H9 (cell line): Measurements from ENCODE around the gene ART4. TPM values are rescaled to one million over a fixed set of nuclear protein-coding genes. Genes with fewer than 3 reads are reported as not detected.

Experiments
- DNase-seq: peaks from one replicate; pipeline ENCODE4 v3.0.0-alpha.2; 2017
- H2AFZ ChIP-seq: one replicate; pipeline ENCODE4 v1.6.1; 2013; ENCODE audit warnings: mild to moderate bottlenecking, low read length, control low read depth, moderate library complexity
- H2AK5ac ChIP-seq: 2 replicates; pipeline ENCODE4 v1.6.1; 2013; ENCODE audit warnings: low read length, control low read depth, mixed read lengths; ENCODE audit not compliant: insufficient read length
- H2BK120ac ChIP-seq: one replicate; pipeline ENCODE4 v1.6.1; 2013; ENCODE audit warnings: low read depth, mild to moderate bottlenecking, low read length, control low read depth, inconsistent platforms; ENCODE audit not compliant: poor library complexity, severe bottlenecking
- H2BK12ac ChIP-seq: 2 replicates; pipeline ENCODE4 v1.6.1; 2013; ENCODE audit warnings: low read length, control low read depth, mixed read lengths, low read depth; ENCODE audit not compliant: insufficient read length
- H2BK15ac ChIP-seq: 2 replicates; pipeline ENCODE4 v1.6.1; 2013; ENCODE audit warnings: low read depth, low read length, control low read depth
- H2BK20ac ChIP-seq: one replicate; pipeline ENCODE4 v1.6.1; 2013; ENCODE audit warnings: low read depth, mild to moderate bottlenecking, low read length, control low read depth, inconsistent platforms; ENCODE audit not compliant: poor library complexity, severe bottlenecking
- H2BK5ac ChIP-seq: 2 replicates; pipeline ENCODE4 v1.6.1; 2013; ENCODE audit warnings: low read length, control low read depth, mixed read lengths; ENCODE audit not compliant: insufficient read length
- H3K14ac ChIP-seq: 2 replicates; pipeline ENCODE4 v1.6.1; 2013; ENCODE audit warnings: low read length, control low read depth; ENCODE audit not compliant: insufficient read depth
- H3K18ac ChIP-seq: 2 replicates; pipeline ENCODE4 v1.6.1; 2013; ENCODE audit warnings: low read depth, mild to moderate bottlenecking, mixed read lengths, low read length, control low read depth; ENCODE audit not compliant: insufficient read length
- H3K23ac ChIP-seq: 2 replicates; pipeline ENCODE4 v1.6.1; 2013; ENCODE audit warnings: low read length, control low read depth, mixed read lengths, low read depth; ENCODE audit not compliant: insufficient read length
- H3K23me2 ChIP-seq: 2 replicates; pipeline ENCODE4 v1.6.1; 2013; ENCODE audit warnings: low read depth, mild to moderate bottlenecking, mixed read lengths, low read length, control low read depth; ENCODE audit not compliant: insufficient read length, poor library complexity, severe bottlenecking
- H3K27ac ChIP-seq: 2 replicates; pipeline ENCODE4 v1.5.1; 2013; ENCODE audit warnings: low read length, control low read depth, mixed read lengths, low read depth; ENCODE audit not compliant: insufficient read length
- H3K27me3 ChIP-seq: 2 replicates; pipeline ENCODE4 v1.6.1; 2013; ENCODE audit warnings: low read length, control low read depth, inconsistent platforms; ENCODE audit not compliant: insufficient read depth
- H3K4ac ChIP-seq: 2 replicates; pipeline ENCODE4 v1.6.1; 2013; ENCODE audit warnings: low read depth, mild to moderate bottlenecking, control low read depth, inconsistent platforms, low read length, moderate library complexity
- H3K4me1 ChIP-seq: 2 replicates; pipeline ENCODE4 v1.6.1; 2013; ENCODE audit warnings: low read length, control low read depth, inconsistent platforms; ENCODE audit not compliant: insufficient read depth
- H3K4me2 ChIP-seq: 2 replicates; pipeline ENCODE4 v1.6.1; 2013; ENCODE audit warnings: low read length, control low read depth, mixed read lengths; ENCODE audit not compliant: insufficient read length, insufficient read depth
- H3K56ac ChIP-seq: 2 replicates; pipeline ENCODE4 v1.6.1; 2013; ENCODE audit warnings: low read depth, mild to moderate bottlenecking, mixed read lengths, low read length, control low read depth; ENCODE audit not compliant: insufficient read length
- H3K79me1 ChIP-seq: 2 replicates; pipeline ENCODE4 v1.6.1; 2013; ENCODE audit warnings: low read depth, mild to moderate bottlenecking, moderate library complexity, low read length, control low read depth, inconsistent platforms; ENCODE audit not compliant: insufficient read depth, poor library complexity, severe bottlenecking
- H3K79me2 ChIP-seq: 2 replicates; pipeline ENCODE4 v1.6.1; 2013; ENCODE audit warnings: low read length, control low read depth, inconsistent platforms; ENCODE audit not compliant: insufficient read depth
- H3K9ac ChIP-seq: 2 replicates; pipeline ENCODE4 v1.6.1; 2013; ENCODE audit warnings: low read length, control low read depth, mixed read lengths; ENCODE audit not compliant: insufficient read length; ENCODE audit errors: extremely low read depth
- H3K9me3 ChIP-seq: one replicate; pipeline ENCODE4 v1.6.1; 2013; ENCODE audit warnings: low read depth, low read length, inconsistent platforms; ENCODE audit not compliant: control insufficient read depth
- H3T11ph ChIP-seq: one replicate; pipeline ENCODE4 v1.6.1; 2013; ENCODE audit warnings: mild to moderate bottlenecking, low read length, control low read depth, inconsistent platforms
- H4K20me1 ChIP-seq: one replicate; pipeline ENCODE4 v1.6.1; 2013; ENCODE audit not compliant: control insufficient read depth, insufficient read length, insufficient read depth
- H4K5ac ChIP-seq: 2 replicates; pipeline ENCODE4 v1.6.1; 2013; ENCODE audit warnings: low read depth, mild to moderate bottlenecking, mixed read lengths, low read length, control low read depth; ENCODE audit not compliant: insufficient read length
- H4K8ac ChIP-seq: replicated peaks from 2 replicates; pipeline ENCODE4 v1.6.1; 2013; ENCODE audit warnings: low read length, control low read depth, mixed read lengths, low read depth; ENCODE audit not compliant: insufficient read length
- H4K91ac ChIP-seq: 2 replicates; pipeline ENCODE4 v1.6.1; 2013; ENCODE audit warnings: low read depth, mild to moderate bottlenecking, moderate library complexity, mixed read lengths, low read length, control low read depth; ENCODE audit not compliant: insufficient read length
- H3K27ac Mint-ChIP-seq, 3 experiments: 2 replicates in 2 of 3; 3 replicates in 1 of 3; pipeline ENCODE4 v1.8.0; 2020 to 2021; ENCODE audit warnings: mixed read lengths in 3 of 3, mild to moderate bottlenecking in 1 of 3, moderate library complexity in 1 of 3
- H3K27me3 Mint-ChIP-seq: 2 replicates; pipeline ENCODE4 v1.8.0; 2021; ENCODE audit warnings: low read depth, mild to moderate bottlenecking, moderate library complexity, mixed read lengths
- H3K36me3 Mint-ChIP-seq, 3 experiments: 2 replicates in 2 of 3; 3 replicates in 1 of 3; pipeline ENCODE4 v1.8.0; 2020 to 2021; ENCODE audit warnings: low read depth in 3 of 3, mixed read lengths in 3 of 3; ENCODE audit not compliant: insufficient read depth in 1 of 3
- H3K4me1 Mint-ChIP-seq, 2 experiments: 2 replicates each; pipeline ENCODE4 v1.8.0; 2020; ENCODE audit warnings: mixed read lengths in 2 of 2
- H3K4me3 Mint-ChIP-seq, 2 experiments: 2 replicates in 1 of 2; 3 replicates in 1 of 2; pipeline ENCODE4 v1.8.0; 2020 to 2021; ENCODE audit warnings: mild to moderate bottlenecking in 2 of 2, mixed read lengths in 2 of 2, moderate library complexity in 1 of 2
- H3K9me3 Mint-ChIP-seq, 2 experiments: 2 replicates in 1 of 2; 3 replicates in 1 of 2; pipeline ENCODE4 v1.8.0; 2020; ENCODE audit warnings: mild to moderate bottlenecking in 2 of 2, mixed read lengths in 2 of 2, moderate library complexity in 1 of 2
- CTCF ChIP-seq: fragments of 200-600 bp; sonication (generic); conservative IDR thresholded peaks from 3 replicates; pipeline ENCODE4 v1.8.0; 2021; ENCODE audit warnings: antibody characterized with exemption, mild to moderate bottlenecking
- WGBS: extraction: QIAGEN DNeasy Blood & Tissue Kit; methylation state at CpG from one replicate; pipeline ENCODE4 v1.1.7; 2013; ENCODE audit warnings: missing lambda C conversion rate, low lambda C conversion rate, mixed read lengths; ENCODE audit not compliant: insufficient read length; ENCODE audit errors: extremely low coverage; 5-methylcytosine and 5-hydroxymethylcytosine counted together
- total RNA-seq: library from RNA; stranded (reverse); gene quantifications from 2 replicates; pipeline ENCODE4 v1.2.1, GENCODE V29; 2021

Gene ART4
- total RNA-seq, 1 experiment from 2014 or later = not detected

- no peak overlapping the region for H3K4ac ChIP-seq
- no peak overlapping the region for H2BK20ac ChIP-seq
- WGBS = no CpG with 5 or more reads among the region's 3 CpGs
- Mint-ChIP-seq H3K36me3 (peaks cover 0 to 10% (median 0%) of the 10 kb centered on the region in 3 experiments; a peak in 2 of 7 replicates), H3K27me3 (no peaks in the 10 kb centered on the region), H3K4me1 (peaks cover 7 to 8% of the 10 kb centered on the region in 2 experiments; a peak in 3 of 4 replicates), H3K9me3 (peaks cover 7 to 9% of the 10 kb centered on the region in 2 experiments), H3K4me3 (no peak overlapping the region), H3K27ac (peak overlapping the region in 1 of 3 experiments; percentile 34; a peak in 3 of 7 replicates)
- H3K18ac ChIP-seq = no peak overlapping the region
- DNase-seq = no peak
- no peak overlapping the region for H4K5ac ChIP-seq
- H3K9me3 ChIP-seq = no peaks in the 10 kb centered on the region
- H2BK5ac ChIP-seq = no peak overlapping the region
- H3K23me2 ChIP-seq = no peaks in the 10 kb centered on the region
- no peak overlapping the region for H3K23ac ChIP-seq
- no peak overlapping the region for H3T11ph ChIP-seq
- H3K79me2 ChIP-seq = no peaks in the 10 kb centered on the region
- H3K27me3 ChIP-seq = no peaks in the 10 kb centered on the region
- no peak overlapping the region for H4K8ac ChIP-seq
- no peaks in the 10 kb centered on the region for H4K20me1 ChIP-seq
- H4K91ac ChIP-seq = no peak overlapping the region
- no peak for TF ChIP-seq CTCF
- H2AFZ ChIP-seq = no peak overlapping the region
- no peak overlapping the region for H2AK5ac ChIP-seq
- no peak overlapping the region for H2BK12ac ChIP-seq
- H3K56ac ChIP-seq = no peak overlapping the region
- no peak overlapping the region for H2BK120ac ChIP-seq
- no peak overlapping the region for H3K4me2 ChIP-seq
- no peak overlapping the region for H3K9ac ChIP-seq
- H3K27ac ChIP-seq = no peak overlapping the region
- no peak overlapping the region for H2BK15ac ChIP-seq
- H3K4me1 ChIP-seq = no peaks in the 10 kb centered on the region
- no peak overlapping the region for H3K14ac ChIP-seq
- H3K79me1 ChIP-seq = no peaks in the 10 kb centered on the region
These were observed 1.6 kb downstream of the ART4 start for GRCh38 chr12:14841761-14842160.
